Measurements from ENCODE around the gene PAOX.

PAOX gene

GRCh38 chr10:133379152-133379800, at the start of gene PAOX:
Gene PAOX, plus strand, starts transcription at chr10:133379262. Its CDS starts 55 bp downstream, at chr10:133379317.
- peak; percentile 72 for DNase-seq (ENCODE audit: low read depth)

GRCh38 chr10:133329491-133330202, 49.4 kb upstream of the PAOX start:
- DNase-seq (ENCODE audit: low read depth) = peak; percentile 85

DNA sequence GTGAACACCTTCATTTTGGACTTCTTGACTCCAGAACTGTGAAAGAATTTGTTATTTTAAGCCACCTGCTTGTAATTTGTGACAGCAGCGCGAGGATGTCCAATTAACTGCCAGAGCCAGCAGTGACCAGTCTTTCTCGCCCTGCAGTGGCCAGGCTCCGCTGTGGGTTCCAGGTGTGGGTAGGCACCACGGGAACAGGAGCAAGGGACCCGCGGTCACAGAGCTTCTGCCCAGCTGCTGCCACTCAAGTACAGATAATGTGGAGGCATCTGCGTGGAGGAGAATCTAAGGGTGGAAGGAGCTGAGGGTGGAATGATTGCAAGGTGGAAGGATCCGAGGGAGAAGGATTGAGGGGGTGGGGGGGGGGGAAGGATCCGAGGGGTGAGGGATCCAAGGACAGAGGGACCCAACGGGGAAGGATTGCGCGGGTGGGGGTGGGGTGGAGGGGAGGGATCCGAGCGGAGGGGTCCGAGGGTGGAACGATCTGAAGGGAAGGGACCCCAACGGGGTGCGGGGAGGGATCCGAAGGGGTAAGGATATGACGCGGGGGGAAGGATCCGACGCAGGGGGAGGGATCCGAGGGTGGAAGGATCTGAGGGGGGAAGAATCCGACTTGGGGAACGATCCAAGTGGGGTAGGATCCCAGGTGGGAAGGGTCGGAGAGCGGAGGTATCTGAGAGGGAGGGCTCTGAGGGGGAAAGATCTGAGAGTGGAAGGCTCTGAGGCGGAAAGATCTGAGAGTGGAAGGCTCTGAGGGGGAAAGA, 45.9 kb upstream of the PAOX start:
- DNase-seq (ENCODE audit: low read depth) = no peak

DNA sequence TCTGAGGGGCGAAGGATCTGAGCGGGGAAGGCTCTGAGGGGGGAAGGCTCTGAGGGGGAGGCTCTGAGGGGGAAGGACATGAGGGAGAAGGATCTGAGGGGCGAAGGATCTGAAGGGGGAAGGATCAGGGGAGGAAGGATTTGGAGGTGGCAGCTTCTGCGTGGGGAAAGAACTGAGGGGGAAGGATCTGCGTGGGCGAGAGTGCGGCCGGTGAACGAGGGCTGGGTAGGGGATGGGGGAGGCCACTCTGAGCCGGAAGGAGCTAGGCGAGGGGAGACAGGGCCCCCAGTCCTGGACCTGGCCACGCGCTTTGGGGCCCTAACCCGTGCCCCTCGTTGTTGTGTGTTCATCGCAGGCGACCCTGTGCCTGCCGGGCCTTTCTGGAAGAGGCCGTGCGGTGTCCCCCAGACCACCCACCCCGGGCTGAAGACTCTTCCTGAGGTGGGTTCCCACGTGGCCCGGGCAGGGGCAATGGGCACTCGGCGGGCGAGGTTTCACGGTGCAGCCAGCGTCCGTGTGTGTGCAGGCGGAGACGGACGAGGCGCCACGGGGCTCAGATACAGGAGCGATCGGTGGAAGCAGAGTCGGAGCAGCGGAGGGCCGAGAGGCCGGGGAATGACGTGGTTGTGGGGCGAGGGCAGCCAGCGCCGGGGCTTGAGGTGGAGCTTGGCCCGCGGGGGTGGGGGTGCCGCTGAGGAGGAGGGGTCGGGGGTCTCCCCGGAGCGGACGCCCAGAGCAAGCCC, 44.4 kb upstream of the PAOX start:
- DNase-seq (ENCODE audit: low read depth) = no peak

DNA sequence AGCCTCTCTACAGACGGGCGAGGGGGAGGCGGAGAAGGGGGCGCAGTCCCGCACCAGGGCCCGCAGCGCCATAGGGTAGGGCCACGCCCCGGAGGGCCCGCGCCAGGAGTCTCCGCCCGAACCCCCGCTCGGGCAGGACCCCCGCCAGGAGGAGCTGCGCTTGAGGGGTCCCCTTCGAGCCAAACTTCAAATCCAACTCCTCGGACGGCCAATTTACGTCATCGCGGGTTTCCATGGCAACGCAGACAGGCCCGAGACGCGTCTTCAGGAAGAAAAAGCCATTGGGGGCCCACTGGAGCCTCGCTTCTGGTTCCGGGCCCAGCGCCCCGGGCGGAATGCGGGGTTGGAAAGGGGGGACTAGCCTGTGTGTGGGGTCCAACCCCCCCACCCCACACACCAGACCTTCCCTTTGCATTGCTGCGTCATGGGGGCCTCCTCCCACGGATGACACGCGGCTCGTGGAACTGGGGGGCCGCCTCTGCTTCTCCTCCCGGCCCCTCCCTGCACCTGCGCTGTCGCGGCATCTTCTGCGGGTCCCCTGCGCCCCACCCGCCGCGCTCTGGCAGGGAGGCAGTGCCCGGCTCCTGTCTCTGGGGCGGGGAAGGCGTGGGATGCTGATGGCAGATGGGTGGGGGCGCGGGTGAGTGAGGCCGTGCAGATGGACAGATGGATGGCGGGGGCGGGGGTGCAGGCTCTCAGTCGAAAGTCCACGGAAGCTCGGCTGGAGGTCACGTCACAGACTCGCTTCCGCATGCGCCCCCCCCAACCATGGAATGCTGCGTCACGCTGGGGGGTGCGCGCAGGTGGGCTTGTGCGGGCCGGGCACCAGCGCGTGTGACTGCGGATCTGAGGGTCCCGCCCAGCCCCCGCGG, 43.6 kb upstream of the PAOX start:
- peak; percentile 62 for DNase-seq (ENCODE audit: low read depth)

DNA sequence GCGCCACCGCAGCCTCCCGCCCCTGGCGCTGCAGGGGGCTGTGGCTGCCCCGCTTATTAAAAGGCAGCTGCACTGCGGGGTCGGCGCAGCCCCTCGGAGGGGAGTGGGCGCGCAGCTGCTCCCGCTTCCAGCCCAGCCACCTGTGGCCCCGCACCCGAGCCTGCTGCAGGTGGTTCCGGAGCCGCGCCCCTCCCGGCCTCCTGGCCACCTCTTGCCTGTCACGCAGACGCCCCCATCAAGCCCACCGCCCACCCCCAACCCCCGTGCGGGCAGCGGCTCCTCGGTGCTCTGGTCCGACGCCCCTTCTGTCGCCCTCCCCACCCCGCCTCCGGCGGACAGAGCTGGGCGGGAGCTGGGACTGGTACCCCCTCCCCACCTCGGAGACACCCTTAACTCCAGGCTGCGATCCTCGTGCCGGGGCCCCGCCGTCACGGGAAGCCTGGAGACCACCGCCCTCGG, 42.9 kb upstream of the PAOX start:
- no peak for DNase-seq (ENCODE audit: low read depth)

GRCh38 chr10:133336577-133337369, 42.3 kb upstream of the PAOX start, which contains the start of gene CALY:
Gene CALY, minus strand, starts transcription at chr10:133336896. Its CDS starts 7,907 bp downstream, at chr10:133328989.
- no peak for DNase-seq (ENCODE audit: low read depth)

DNA sequence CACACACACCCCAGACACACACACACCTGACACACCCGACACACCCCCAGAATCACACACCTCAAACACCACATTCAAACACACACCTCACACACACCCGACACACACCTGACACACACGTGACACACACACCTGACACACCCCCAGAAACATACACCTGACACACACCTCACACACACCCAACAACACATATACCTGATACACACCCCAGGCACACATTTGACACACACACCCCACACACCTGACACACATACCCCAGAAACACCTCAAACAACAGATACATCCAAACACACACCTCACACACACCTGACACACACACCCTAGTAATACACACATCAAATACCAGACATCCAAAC, 41.7 kb upstream of the PAOX start:
- no peak for DNase-seq (ENCODE audit: low read depth)

GRCh38 chr10:133338080-133339071, 40.7 kb upstream of the PAOX start:
- no peak for DNase-seq (ENCODE audit: low read depth)

DNA sequence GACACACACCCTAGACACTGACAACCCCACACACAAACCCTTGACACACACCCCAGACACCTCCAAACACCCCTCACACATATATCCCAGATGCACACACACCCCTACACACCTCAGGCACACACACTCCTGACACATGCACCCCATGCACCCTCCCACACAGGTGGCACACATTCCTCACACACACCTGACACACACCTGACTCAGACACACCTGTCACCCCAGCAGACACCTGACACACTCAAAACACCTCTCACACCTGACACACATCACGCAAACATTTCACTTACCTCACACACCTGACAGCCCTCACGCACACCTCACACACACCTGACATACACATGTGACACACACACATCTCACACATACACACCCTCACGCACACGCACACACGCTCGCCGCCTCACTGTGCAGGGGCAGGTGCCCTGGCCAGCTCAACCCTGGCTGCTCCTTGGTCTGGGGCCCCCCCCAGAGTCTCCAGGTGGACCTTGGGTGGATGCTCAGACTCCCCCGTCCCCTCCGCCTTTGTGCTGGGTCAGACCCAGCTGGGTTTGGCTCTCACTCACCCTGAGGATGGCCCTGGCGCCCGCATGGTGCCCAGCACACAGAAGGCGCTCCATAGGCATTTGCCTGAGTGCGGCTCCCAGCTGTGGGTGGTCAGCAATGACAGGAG, 39.2 kb upstream of the PAOX start:
- no peak for DNase-seq (ENCODE audit: low read depth)

- no peak for DNase-seq (ENCODE audit: low read depth)
These were observed 37.1 kb upstream of the PAOX start for GRCh38 chr10:133341983-133342382.

- no peak for DNase-seq (ENCODE audit: low read depth)
These were observed 36.1 kb upstream of the PAOX start for GRCh38 chr10:133342942-133343341.

DNA sequence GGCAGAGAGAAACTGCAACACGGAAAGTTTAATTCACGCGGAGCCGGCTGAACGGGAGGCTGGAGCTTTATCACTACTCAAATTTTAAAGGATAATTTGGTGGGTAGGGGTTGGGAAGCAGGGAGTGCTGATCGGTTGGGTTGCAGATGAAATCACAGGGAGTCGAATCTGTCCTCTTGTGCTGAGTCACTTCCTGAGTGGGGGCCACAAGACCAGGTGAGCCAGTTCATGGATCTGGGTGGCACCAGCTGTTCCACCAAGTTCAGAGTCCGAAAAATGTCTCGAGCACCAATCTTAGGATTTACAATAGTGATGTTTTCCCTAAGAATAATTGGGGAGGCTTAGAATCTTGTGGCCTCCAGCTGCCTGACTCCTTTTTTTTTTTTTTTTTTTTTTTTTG, 35.5 kb upstream of the PAOX start:
- no peak for DNase-seq (ENCODE audit: low read depth)

DNA sequence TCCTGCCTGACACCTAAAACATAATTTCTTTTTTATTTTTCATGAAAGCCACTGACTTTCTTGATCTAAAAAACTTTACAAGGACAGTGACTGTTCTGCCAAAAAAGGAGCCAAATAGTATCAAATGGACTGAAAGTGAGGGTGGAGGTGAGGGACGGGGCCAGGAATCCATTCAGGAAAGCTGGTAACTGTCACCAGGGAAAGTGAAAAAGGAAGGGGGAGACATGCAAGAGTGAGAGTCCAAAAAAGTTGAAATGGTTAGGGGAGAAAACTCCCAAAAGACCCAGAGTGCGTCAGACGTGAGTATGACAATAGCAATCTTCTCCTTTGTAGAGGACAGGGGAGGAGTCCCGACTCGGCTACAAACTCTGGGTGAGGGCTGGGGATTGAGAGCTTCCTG, 34.8 kb upstream of the PAOX start:
- no peak for DNase-seq (ENCODE audit: low read depth)

GRCh38 chr10:133346413-133346812, 32.6 kb upstream of the PAOX start:
- DNase-seq (ENCODE audit: low read depth) = no peak

DNA sequence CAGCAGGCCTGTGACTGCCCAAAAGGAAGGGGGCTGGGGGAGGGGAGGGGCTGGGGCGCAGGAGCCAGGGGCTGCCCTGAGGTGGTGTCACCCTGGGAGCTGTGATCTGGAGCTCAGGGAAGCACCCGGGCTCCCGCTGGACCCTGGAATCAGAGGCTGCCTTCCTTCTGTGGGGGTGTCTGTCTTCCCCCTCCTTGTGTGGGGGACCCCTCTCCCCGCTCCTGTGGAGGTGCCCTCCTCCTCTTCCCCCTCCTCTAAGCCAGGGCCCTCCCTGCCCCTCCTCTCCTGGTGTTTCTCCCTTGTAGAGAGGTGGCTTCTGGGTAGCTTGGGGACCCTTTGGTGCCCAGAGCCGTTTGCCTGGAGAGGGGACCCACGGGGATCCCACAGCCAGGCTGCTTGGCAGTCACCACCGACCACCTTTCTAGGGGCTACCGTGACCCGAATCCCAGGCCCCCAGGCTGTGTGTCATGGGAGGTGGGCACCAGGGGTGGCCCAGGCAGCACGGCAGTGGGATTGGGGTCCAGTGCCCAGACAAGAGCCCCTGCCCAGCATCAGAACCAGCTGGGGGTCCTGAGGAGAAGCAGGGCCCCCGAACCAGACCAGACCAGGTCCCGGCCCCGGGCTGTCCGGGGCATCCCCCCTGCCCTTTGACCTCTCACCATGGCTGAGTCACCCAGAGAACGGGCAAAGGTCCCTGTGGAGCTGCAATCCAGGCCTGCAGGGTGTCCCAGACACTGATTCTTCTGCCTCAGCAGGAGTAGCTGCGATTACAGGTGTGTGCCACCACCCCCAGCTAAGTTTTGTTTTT, 31.1 kb upstream of the PAOX start:
- DNase-seq (ENCODE audit: low read depth) = no peak

- no peak for DNase-seq (ENCODE audit: low read depth)
These were observed 29.9 kb upstream of the PAOX start for GRCh38 chr10:133349160-133349568.

DNA sequence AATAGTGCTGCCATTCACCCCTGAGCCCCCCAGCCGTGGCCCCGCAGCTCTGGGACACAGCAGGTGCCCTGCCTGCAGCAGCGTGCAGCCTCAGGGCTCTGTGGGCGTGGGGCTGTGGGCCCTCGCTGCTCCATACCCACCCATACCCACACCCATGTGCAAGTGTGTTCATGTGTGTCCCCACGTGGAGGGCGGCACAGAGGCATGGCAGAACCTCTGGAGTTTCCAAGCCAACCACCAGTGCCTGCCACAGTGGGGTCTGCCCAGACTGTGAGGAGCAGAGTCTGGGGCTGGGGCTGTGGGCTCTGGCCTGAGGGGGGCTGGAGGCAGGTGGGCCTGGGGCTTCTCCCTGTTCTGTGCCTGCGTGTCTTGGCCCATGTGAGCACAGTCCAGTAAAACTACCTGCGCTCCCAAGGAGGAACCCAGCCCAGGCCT, 29.5 kb upstream of the PAOX start:
- no peak for DNase-seq (ENCODE audit: low read depth)

All from EH (cell line).